Fibroblast of skin of right biceps (primary cell): ENCODE measurements around the gene COL4A1.

Source experiments
- DNase-seq: peaks from one replicate; pipeline ENCODE4 v3.0.0-alpha.2; 2013

COL4A1 gene

GRCh38 chr13:110308656-110309359 lies 1.9 kb upstream of the COL4A1 start:
- peak; percentile 14 for DNase-seq

GRCh38 chr13:110307767-110308655 lies 1.1 kb upstream of the COL4A1 start:
- DNase-seq: no peak

GRCh38 chr13:110306340-110306959 lies 507 bp downstream of the COL4A1 start:
- DNase-seq: no peak

GRCh38 chr13:110305949-110306339 lies 1.0 kb downstream of the COL4A1 start:
- no peak for DNase-seq

- DNase-seq: no peak
Observed at GRCh38 chr13:110305544-110305943, 1.4 kb downstream of the COL4A1 start.

- no peak for DNase-seq
Observed at GRCh38 chr13:110305001-110305400, 2.0 kb downstream of the COL4A1 start.

- DNase-seq: no peak
Observed at GRCh38 chr13:110304256-110304655, 2.7 kb downstream of the COL4A1 start.

- no peak for DNase-seq
Observed at GRCh38 chr13:110303644-110304043, 3.3 kb downstream of the COL4A1 start.

- DNase-seq: no peak
Observed at GRCh38 chr13:110302997-110303396, 4.0 kb downstream of the COL4A1 start.

GRCh38 chr13:110301606-110302553 lies 5.1 kb downstream of the COL4A1 start:
- peak; percentile 94 for DNase-seq

GRCh38 chr13:110301083-110301482 lies 5.9 kb downstream of the COL4A1 start:
- DNase-seq: no peak

GRCh38 chr13:110300090-110300815 lies 6.7 kb downstream of the COL4A1 start:
- no peak for DNase-seq

GRCh38 chr13:110299283-110299840 lies 7.6 kb downstream of the COL4A1 start:
- DNase-seq: no peak

GRCh38 chr13:110298505-110299282 lies 8.3 kb downstream of the COL4A1 start:
- DNase-seq: no peak

GRCh38 chr13:110297766-110298504 lies 9.0 kb downstream of the COL4A1 start:
- no peak for DNase-seq

GRCh38 chr13:110297011-110297410 lies 9.9 kb downstream of the COL4A1 start:
- DNase-seq: no peak

GRCh38 chr13:110294622-110295021 lies 12.3 kb downstream of the COL4A1 start:
- no peak for DNase-seq

GRCh38 chr13:110294146-110294545 lies 12.8 kb downstream of the COL4A1 start:
- DNase-seq: no peak

GRCh38 chr13:110293649-110294048 lies 13.3 kb downstream of the COL4A1 start:
- DNase-seq: no peak

GRCh38 chr13:110293037-110293436 lies 13.9 kb downstream of the COL4A1 start:
- DNase-seq: no peak
